Measurements from ENCODE around the gene GRXCR1. TPM values are rescaled to one million over a fixed set of nuclear protein-coding genes. Genes with fewer than 3 reads are reported as not detected.

GRXCR1 gene
- total RNA-seq, 1 experiment from 2014 or later = not detected

DNA sequence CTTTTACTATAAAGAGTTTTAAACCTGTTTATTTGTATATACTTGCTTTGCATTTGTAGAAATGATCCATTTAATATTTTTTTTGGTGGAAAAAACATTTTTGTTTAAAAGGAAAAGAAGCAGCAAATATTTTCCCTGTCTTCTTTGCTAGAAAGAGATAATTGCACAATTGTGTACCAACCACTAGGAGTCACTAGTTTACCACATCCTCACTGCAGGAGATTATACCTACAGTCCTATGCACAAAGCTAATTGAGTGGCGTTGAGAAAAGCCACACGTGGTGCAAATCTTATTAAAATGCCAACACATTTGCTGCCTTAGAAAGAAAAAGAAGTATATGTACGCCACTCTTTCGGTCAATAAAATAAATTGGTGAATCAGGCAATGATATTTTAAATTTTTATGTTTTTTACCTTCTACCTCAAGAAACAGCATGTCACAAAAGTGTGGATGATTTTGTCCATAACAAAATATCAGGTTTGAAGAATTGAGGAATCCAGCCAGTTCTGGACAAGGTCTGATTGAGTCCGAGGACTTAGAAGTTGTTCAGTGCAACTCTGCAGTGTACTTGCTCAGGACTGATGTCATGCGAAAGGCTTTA lies 102.9 kb downstream of the GRXCR1 start:
- peaks cover 4% of the 10 kb centered on the region; the same call in 1 of the 2 replicates for H3K4me1 Mint-ChIP-seq
- peaks cover 2% of the 10 kb centered on the region; the same call in 1 of the 2 replicates for H3K36me3 Mint-ChIP-seq
- no peak for DNase-seq (ENCODE audit: low spot score)
- H3K27ac Mint-ChIP-seq = no peak overlapping the region
- ChIA-PET CTCF (interaction anchor here (0.6 to 1.3 kb wide), 5 partner anchors 36 to 1515 kb away, joined by 3 to 6 read pairs (median 3); no protein-coding TSS in a partner anchor), POLR2A (interaction anchor here (0.5 kb wide), 1 partner anchor 1593 kb away, joined by 4 read pairs; no protein-coding TSS in a partner anchor)
- no peaks in the 10 kb centered on the region; the same call in 1 of the 2 replicates for H3K27me3 Mint-ChIP-seq (ENCODE audit: low read depth)
- peak; percentile 82 for ATAC-seq
- TF ChIP-seq, protein P1, sequence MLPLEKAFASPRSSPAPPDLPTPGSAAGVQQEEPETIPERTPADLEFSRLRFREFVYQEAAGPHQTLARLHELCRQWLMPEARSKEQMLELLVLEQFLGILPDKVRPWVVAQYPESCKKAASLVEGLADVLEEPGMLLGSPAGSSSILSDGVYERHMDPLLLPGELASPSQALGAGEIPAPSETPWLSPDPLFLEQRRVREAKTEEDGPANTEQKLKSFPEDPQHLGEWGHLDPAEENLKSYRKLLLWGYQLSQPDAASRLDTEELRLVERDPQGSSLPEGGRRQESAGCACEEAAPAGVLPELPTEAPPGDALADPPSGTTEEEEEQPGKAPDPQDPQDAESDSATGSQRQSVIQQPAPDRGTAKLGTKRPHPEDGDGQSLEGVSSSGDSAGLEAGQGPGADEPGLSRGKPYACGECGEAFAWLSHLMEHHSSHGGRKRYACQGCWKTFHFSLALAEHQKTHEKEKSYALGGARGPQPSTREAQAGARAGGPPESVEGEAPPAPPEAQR (CRISPR knock-in tag; IDR thresholded peaks at IDR 0.05) = no peak
- TF ChIP-seq, protein P2, sequence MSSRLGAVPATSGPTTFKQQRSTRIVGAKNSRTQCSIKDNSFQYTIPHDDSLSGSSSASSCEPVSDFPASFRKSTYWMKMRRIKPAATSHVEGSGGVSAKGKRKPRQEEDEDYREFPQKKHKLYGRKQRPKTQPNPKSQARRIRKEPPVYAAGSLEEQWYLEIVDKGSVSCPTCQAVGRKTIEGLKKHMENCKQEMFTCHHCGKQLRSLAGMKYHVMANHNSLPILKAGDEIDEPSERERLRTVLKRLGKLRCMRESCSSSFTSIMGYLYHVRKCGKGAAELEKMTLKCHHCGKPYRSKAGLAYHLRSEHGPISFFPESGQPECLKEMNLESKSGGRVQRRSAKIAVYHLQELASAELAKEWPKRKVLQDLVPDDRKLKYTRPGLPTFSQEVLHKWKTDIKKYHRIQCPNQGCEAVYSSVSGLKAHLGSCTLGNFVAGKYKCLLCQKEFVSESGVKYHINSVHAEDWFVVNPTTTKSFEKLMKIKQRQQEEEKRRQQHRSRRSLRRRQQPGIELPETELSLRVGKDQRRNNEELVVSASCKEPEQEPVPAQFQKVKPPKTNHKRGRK (CRISPR knock-in tag; IDR thresholded peaks at IDR 0.05; ENCODE audit: borderline replicate concordance) = no peak
- TF ChIP-seq NFATC4 (CRISPR knock-in tag; IDR thresholded peaks at IDR 0.05) (no peak), NR3C1 (CRISPR knock-in tag; conservative IDR thresholded peaks at IDR 0.05; ENCODE audit: low read depth) (no peak), GTF2I (CRISPR knock-in tag; conservative IDR thresholded peaks at IDR 0.05) (no peak), TEAD4 (CRISPR knock-in tag; IDR thresholded peaks at IDR 0.05) (no peak)
- TF ChIP-seq, protein P3, sequence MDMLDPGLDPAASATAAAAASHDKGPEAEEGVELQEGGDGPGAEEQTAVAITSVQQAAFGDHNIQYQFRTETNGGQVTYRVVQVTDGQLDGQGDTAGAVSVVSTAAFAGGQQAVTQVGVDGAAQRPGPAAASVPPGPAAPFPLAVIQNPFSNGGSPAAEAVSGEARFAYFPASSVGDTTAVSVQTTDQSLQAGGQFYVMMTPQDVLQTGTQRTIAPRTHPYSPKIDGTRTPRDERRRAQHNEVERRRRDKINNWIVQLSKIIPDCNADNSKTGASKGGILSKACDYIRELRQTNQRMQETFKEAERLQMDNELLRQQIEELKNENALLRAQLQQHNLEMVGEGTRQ (CRISPR knock-in tag; IDR thresholded peaks at IDR 0.05) = 0 out of 2 replicates have a peak, but pooled peaks have one; percentile 23
- TF ChIP-seq, protein P4, sequence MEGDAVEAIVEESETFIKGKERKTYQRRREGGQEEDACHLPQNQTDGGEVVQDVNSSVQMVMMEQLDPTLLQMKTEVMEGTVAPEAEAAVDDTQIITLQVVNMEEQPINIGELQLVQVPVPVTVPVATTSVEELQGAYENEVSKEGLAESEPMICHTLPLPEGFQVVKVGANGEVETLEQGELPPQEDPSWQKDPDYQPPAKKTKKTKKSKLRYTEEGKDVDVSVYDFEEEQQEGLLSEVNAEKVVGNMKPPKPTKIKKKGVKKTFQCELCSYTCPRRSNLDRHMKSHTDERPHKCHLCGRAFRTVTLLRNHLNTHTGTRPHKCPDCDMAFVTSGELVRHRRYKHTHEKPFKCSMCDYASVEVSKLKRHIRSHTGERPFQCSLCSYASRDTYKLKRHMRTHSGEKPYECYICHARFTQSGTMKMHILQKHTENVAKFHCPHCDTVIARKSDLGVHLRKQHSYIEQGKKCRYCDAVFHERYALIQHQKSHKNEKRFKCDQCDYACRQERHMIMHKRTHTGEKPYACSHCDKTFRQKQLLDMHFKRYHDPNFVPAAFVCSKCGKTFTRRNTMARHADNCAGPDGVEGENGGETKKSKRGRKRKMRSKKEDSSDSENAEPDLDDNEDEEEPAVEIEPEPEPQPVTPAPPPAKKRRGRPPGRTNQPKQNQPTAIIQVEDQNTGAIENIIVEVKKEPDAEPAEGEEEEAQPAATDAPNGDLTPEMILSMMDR (IDR thresholded peaks at IDR 0.05) = peak; percentile 52
- H3K9me3 Mint-ChIP-seq = peaks cover 17% of the 10 kb centered on the region
- no peak overlapping the region for H3K4me3 Mint-ChIP-seq

DNA sequence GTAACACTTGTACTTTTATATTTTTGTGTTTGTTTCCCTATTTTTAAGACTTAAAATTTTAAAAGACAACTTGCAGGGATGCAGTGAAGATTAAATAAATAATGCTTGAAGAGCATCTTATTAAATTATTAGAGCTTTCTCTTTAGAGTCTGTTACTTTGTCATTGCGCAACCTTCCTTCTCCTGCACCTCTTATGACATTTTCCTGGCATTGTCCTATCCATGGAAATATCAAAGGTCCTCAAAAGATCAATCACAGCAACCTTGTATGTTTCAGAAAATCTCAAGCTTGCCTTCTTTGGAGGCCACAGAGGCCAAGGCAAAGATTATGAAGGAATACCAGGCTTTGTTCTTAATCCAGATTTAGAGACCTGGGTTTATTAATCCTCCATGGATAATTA lies 116.3 kb downstream of the GRXCR1 start:
- H3K9me3 Mint-ChIP-seq = peaks cover 44% of the 10 kb centered on the region
- DNase-seq (ENCODE audit: low spot score) = no peak
- ChIA-PET CTCF (no interaction called here), POLR2A (no interaction called here)
- ATAC-seq = no peak
- no peak overlapping the region for H3K4me3 Mint-ChIP-seq
- peaks cover 40% of the 10 kb centered on the region for H3K36me3 Mint-ChIP-seq
- no peak overlapping the region for H3K27ac Mint-ChIP-seq
- TF ChIP-seq, protein P3 (CRISPR knock-in tag; IDR thresholded peaks at IDR 0.05) = no peak
- TF ChIP-seq ZNF423 (CRISPR knock-in tag; IDR thresholded peaks at IDR 0.05) = no peak
- TF ChIP-seq NFYB (CRISPR knock-in tag; conservative IDR thresholded peaks at IDR 0.05; ENCODE audit: low read depth) = no peak
- TF ChIP-seq, protein P5, sequence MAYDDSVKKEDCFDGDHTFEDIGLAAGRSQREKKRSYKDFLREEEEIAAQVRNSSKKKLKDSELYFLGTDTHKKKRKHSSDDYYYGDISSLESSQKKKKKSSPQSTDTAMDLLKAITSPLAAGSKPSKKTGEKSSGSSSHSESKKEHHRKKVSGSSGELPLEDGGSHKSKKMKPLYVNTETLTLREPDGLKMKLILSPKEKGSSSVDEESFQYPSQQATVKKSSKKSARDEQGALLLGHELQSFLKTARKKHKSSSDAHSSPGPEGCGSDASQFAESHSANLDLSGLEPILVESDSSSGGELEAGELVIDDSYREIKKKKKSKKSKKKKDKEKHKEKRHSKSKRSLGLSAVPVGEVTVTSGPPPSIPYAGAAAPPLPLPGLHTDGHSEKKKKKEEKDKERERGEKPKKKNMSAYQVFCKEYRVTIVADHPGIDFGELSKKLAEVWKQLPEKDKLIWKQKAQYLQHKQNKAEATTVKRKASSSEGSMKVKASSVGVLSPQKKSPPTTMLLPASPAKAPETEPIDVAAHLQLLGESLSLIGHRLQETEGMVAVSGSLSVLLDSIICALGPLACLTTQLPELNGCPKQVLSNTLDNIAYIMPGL (CRISPR knock-in tag; IDR thresholded peaks at IDR 0.05) = no peak
- no peak for TF ChIP-seq TEAD1 (CRISPR knock-in tag; IDR thresholded peaks at IDR 0.05)
- TF ChIP-seq, protein P6, sequence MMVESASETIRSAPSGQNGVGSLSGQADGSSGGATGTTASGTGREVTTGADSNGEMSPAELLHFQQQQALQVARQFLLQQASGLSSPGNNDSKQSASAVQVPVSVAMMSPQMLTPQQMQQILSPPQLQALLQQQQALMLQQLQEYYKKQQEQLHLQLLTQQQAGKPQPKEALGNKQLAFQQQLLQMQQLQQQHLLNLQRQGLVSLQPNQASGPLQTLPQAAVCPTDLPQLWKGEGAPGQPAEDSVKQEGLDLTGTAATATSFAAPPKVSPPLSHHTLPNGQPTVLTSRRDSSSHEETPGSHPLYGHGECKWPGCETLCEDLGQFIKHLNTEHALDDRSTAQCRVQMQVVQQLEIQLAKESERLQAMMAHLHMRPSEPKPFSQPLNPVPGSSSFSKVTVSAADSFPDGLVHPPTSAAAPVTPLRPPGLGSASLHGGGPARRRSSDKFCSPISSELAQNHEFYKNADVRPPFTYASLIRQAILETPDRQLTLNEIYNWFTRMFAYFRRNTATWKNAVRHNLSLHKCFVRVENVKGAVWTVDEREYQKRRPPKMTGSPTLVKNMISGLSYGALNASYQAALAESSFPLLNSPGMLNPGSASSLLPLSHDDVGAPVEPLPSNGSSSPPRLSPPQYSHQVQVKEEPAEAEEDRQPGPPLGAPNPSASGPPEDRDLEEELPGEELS (CRISPR knock-in tag; IDR thresholded peaks at IDR 0.05) = no peak
- TF ChIP-seq ZBTB21 (CRISPR knock-in tag; IDR thresholded peaks at IDR 0.05; ENCODE audit: borderline replicate concordance) = no peak
- TF ChIP-seq, protein P7, sequence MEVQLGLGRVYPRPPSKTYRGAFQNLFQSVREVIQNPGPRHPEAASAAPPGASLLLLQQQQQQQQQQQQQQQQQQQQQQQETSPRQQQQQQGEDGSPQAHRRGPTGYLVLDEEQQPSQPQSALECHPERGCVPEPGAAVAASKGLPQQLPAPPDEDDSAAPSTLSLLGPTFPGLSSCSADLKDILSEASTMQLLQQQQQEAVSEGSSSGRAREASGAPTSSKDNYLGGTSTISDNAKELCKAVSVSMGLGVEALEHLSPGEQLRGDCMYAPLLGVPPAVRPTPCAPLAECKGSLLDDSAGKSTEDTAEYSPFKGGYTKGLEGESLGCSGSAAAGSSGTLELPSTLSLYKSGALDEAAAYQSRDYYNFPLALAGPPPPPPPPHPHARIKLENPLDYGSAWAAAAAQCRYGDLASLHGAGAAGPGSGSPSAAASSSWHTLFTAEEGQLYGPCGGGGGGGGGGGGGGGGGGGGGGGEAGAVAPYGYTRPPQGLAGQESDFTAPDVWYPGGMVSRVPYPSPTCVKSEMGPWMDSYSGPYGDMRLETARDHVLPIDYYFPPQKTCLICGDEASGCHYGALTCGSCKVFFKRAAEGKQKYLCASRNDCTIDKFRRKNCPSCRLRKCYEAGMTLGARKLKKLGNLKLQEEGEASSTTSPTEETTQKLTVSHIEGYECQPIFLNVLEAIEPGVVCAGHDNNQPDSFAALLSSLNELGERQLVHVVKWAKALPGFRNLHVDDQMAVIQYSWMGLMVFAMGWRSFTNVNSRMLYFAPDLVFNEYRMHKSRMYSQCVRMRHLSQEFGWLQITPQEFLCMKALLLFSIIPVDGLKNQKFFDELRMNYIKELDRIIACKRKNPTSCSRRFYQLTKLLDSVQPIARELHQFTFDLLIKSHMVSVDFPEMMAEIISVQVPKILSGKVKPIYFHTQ (CRISPR knock-in tag; IDR thresholded peaks at IDR 0.05) = no peak
- H3K4me1 Mint-ChIP-seq = no peaks in the 10 kb centered on the region
- H3K27me3 Mint-ChIP-seq (ENCODE audit: low read depth) = no peaks in the 10 kb centered on the region; the same call in 1 of the 2 replicates
